Gastrocnemius medialis (tissue), 4 donors: ENCODE results near the gene GINS2.

Source experiments
- POLR2A ChIP-seq, 2 donors: fragments of 450-650 bp; IDR thresholded peaks; one replicate each; pipeline ENCODE4 v1.6.1; 2017; ENCODE audit warnings: antibody characterized with exemption in 2 of 2, mild to moderate bottlenecking in 2 of 2, moderate library complexity in 2 of 2
- TF ChIP-seq, protein P1 (sequence below), 5 experiments: fragments of 450-650 bp in 3 of 5; fragments of 200-600 bp in 2 of 5; sonication (generic) in 2 of 5; IDR thresholded peaks in 4 of 5; conservative IDR thresholded peaks in 1 of 5; 1 replicate in 4 of 5; 2 replicates in 1 of 5; pipeline ENCODE4 v1.5.1; 2016 to 2019; ENCODE audit warnings: antibody characterized with exemption in 5 of 5, mild to moderate bottlenecking in 3 of 5, moderate library complexity in 3 of 5

DNA sequence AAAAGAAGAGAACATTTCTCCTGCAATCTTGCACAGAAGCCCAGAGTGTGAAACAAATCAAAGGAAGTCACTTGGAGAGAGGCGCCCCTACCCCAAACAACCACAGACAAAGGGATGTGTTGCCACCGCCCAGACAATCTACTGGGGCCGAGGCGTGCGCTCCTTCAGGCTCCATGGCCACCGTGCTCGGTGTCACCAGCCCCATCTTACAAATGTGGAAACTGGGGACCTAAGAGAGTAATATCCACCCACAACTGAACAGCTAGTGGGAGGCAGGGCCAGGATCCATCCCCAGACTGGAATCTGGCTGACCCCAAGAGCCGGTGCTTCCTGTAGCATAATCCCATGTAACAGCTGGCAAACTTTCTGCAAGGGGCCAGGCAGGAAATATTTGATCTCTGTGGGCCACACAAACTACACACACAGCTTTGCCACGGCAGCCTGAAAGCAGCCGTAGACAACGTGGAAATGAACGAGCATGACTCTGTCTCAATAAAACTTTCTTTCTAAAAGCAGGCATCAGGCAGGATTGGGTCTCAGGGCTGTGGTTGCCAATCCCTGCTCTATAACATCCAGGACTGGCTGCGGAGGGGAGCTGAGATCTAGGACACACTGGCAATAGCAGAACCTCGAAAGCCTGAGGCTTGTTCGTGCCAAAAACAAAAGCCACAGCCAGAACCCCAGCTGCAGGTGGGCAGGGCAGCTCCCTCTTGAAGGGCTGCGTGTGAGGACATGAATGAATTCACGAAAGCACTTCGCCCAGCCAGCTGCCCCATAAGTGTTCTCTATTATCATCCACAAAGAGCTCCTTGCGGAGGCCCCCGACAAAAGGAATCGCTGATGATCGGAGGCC, 26.6 kb upstream of the GINS2 start:
- TF ChIP-seq, protein P1, sequence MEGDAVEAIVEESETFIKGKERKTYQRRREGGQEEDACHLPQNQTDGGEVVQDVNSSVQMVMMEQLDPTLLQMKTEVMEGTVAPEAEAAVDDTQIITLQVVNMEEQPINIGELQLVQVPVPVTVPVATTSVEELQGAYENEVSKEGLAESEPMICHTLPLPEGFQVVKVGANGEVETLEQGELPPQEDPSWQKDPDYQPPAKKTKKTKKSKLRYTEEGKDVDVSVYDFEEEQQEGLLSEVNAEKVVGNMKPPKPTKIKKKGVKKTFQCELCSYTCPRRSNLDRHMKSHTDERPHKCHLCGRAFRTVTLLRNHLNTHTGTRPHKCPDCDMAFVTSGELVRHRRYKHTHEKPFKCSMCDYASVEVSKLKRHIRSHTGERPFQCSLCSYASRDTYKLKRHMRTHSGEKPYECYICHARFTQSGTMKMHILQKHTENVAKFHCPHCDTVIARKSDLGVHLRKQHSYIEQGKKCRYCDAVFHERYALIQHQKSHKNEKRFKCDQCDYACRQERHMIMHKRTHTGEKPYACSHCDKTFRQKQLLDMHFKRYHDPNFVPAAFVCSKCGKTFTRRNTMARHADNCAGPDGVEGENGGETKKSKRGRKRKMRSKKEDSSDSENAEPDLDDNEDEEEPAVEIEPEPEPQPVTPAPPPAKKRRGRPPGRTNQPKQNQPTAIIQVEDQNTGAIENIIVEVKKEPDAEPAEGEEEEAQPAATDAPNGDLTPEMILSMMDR (IDR thresholded peaks at IDR 0.05 in 4 of 5, conservative IDR thresholded peaks at IDR 0.05 in 1 of 5), result no peak
- TF ChIP-seq POLR2A (IDR thresholded peaks at IDR 0.05), result no peak
